WTC11 (cell line): ENCODE measurements around the gene CHST6. TPM values are rescaled to one million over a fixed set of nuclear protein-coding genes. Genes with fewer than 3 reads are reported as not detected.
A peak's percentile ranks its signal among the peaks of the same experiment; 100 is the strongest.

Source experiments
- ATAC-seq: fragments of 200-7000 bp; cut with Tn5 transposase; 2 replicates; pipeline ENCODE4 v1.10.0; 2021; ENCODE audit warnings: mild to moderate bottlenecking, moderate library complexity
- CTCF ChIA-PET: fragments of 300-600 bp; sonication (Branson Sonifier 250); formaldehyde crosslinking; loops from one replicate; lab custom pipeline; 2021; ENCODE audit warnings: antibody characterized with exemption; lab: Charles Lee
- POLR2A ChIA-PET: fragments of 350-600 bp; sonication (Branson Sonifier 250); formaldehyde crosslinking; loops from one replicate; lab custom pipeline; 2021; ENCODE audit warnings: antibody characterized with exemption; lab: Charles Lee
- DNase-seq: peaks from one replicate; pipeline ENCODE4 v3.0.0; 2021; ENCODE audit warnings: low spot score
- H3K27ac Mint-ChIP-seq: 2 replicates; pipeline ENCODE4 v1.8.0; 2021; ENCODE audit warnings: mixed read lengths
- H3K27me3 Mint-ChIP-seq: 2 replicates; pipeline ENCODE4 v1.8.0; 2021; ENCODE audit warnings: low read depth, mild to moderate bottlenecking, moderate library complexity, mixed read lengths
- H3K36me3 Mint-ChIP-seq: 2 replicates; pipeline ENCODE4 v1.8.0; 2021; ENCODE audit warnings: mixed read lengths
- H3K4me1 Mint-ChIP-seq: 2 replicates; pipeline ENCODE4 v1.8.0; 2022; ENCODE audit warnings: mixed read lengths
- H3K4me3 Mint-ChIP-seq: 2 replicates; pipeline ENCODE4 v1.8.0; 2021; ENCODE audit warnings: mild to moderate bottlenecking, moderate library complexity, mixed read lengths
- H3K9me3 Mint-ChIP-seq: 2 replicates; pipeline ENCODE4 v1.8.0; 2021; ENCODE audit warnings: mixed read lengths
- ATF1 ChIP-seq: sonication (generic); formaldehyde crosslinking; IDR thresholded peaks from 2 replicates; pipeline ENCODE4 v1.8.1; 2023; ENCODE audit warnings: mild to moderate bottlenecking, moderate library complexity, missing genetic modification reagents
- CREB1 ChIP-seq: sonication (generic); formaldehyde crosslinking; IDR thresholded peaks from 2 replicates; pipeline ENCODE4 v1.8.0; 2023; ENCODE audit warnings: mild to moderate bottlenecking, missing genetic modification reagents
- ETV6 ChIP-seq: sonication (generic); formaldehyde crosslinking; IDR thresholded peaks from 2 replicates; pipeline ENCODE4 v1.8.1; 2022; ENCODE audit warnings: mild to moderate bottlenecking, missing genetic modification reagents
- FOXK1 ChIP-seq: sonication (generic); formaldehyde crosslinking; IDR thresholded peaks from 2 replicates; pipeline ENCODE4 v1.8.0; 2022; ENCODE audit warnings: mild to moderate bottlenecking, moderate library complexity, missing genetic modification reagents
- FOXP1 ChIP-seq: sonication (generic); formaldehyde crosslinking; IDR thresholded peaks from 2 replicates; pipeline ENCODE4 v1.8.0; 2022; ENCODE audit warnings: missing genetic modification reagents, mild to moderate bottlenecking, moderate library complexity, borderline replicate concordance
- MYBL2 ChIP-seq: sonication (generic); formaldehyde crosslinking; IDR thresholded peaks from 2 replicates; pipeline ENCODE4 v1.8.1; 2023; ENCODE audit warnings: mild to moderate bottlenecking, moderate library complexity, missing genetic modification reagents
- TEAD4 ChIP-seq: sonication (generic); formaldehyde crosslinking; IDR thresholded peaks from 2 replicates; pipeline ENCODE4 v1.8.0; 2022; ENCODE audit warnings: mild to moderate bottlenecking, missing genetic modification reagents
- TP53 ChIP-seq: sonication (generic); formaldehyde crosslinking; IDR thresholded peaks from 2 replicates; pipeline ENCODE4 v1.8.1; 2023; ENCODE audit warnings: mild to moderate bottlenecking, missing genetic modification reagents
- ZNF416 ChIP-seq: fragments of 250-450 bp; sonication (Bioruptor Pico); IDR thresholded peaks from 2 replicates; pipeline ENCODE4 v1.9.0; 2021; ENCODE audit warnings: mild to moderate bottlenecking, inconsistent platforms
- total RNA-seq: library from RNA; stranded (reverse); gene quantifications from 3 replicates; pipeline ENCODE4 v1.2.3, GENCODE V29; 2021
- TF ChIP-seq, protein P1 (sequence below): sonication (generic); formaldehyde crosslinking; IDR thresholded peaks from 2 replicates; pipeline ENCODE4 v1.8.0; 2022; ENCODE audit warnings: mild to moderate bottlenecking, missing genetic modification reagents
- TF ChIP-seq, protein P2 (sequence below): sonication (generic); formaldehyde crosslinking; IDR thresholded peaks from 2 replicates; pipeline ENCODE4 v1.8.1; 2023; ENCODE audit warnings: mild to moderate bottlenecking, missing genetic modification reagents
- TF ChIP-seq, protein P3 (sequence below): sonication (generic); formaldehyde crosslinking; IDR thresholded peaks from 2 replicates; pipeline ENCODE4 v1.8.1; 2023; ENCODE audit warnings: mild to moderate bottlenecking, missing genetic modification reagents, moderate library complexity
- TF ChIP-seq, protein P4 (sequence below): sonication (generic); formaldehyde crosslinking; IDR thresholded peaks from 2 replicates; pipeline ENCODE4 v1.8.0; 2022; ENCODE audit warnings: mild to moderate bottlenecking, missing genetic modification reagents
- TF ChIP-seq, protein P5 (sequence below): sonication (generic); formaldehyde crosslinking; IDR thresholded peaks from 2 replicates; pipeline ENCODE4 v1.8.1; 2022; ENCODE audit warnings: mild to moderate bottlenecking, moderate library complexity, missing genetic modification reagents
- TF ChIP-seq, protein P6 (sequence below): sonication (generic); formaldehyde crosslinking; IDR thresholded peaks from 2 replicates; pipeline ENCODE4 v1.8.0; 2023; ENCODE audit warnings: mild to moderate bottlenecking, missing genetic modification reagents
- TF ChIP-seq, protein P7 (sequence below): sonication (generic); formaldehyde crosslinking; IDR thresholded peaks from 2 replicates; pipeline ENCODE4 v1.8.1; 2023; ENCODE audit warnings: mild to moderate bottlenecking, moderate library complexity, missing genetic modification reagents
- TF ChIP-seq, protein P8 (sequence below): sonication (generic); formaldehyde crosslinking; IDR thresholded peaks from 2 replicates; pipeline ENCODE4 v1.8.1; 2023; ENCODE audit warnings: mild to moderate bottlenecking, missing genetic modification reagents, moderate library complexity
- TF ChIP-seq, protein P9 (sequence below): sonication (generic); formaldehyde crosslinking; IDR thresholded peaks from 2 replicates; pipeline ENCODE4 v1.8.0; 2022; ENCODE audit warnings: mild to moderate bottlenecking, missing genetic modification reagents
- TF ChIP-seq, protein P10 (sequence below): fragments of 250-450 bp; sonication (Bioruptor Pico); IDR thresholded peaks from 2 replicates; pipeline ENCODE4 v1.9.0; 2021; ENCODE audit warnings: mild to moderate bottlenecking

The CHST6 gene
- total RNA-seq, 1 experiment from 2014 or later, result 20.2 TPM

DNA sequence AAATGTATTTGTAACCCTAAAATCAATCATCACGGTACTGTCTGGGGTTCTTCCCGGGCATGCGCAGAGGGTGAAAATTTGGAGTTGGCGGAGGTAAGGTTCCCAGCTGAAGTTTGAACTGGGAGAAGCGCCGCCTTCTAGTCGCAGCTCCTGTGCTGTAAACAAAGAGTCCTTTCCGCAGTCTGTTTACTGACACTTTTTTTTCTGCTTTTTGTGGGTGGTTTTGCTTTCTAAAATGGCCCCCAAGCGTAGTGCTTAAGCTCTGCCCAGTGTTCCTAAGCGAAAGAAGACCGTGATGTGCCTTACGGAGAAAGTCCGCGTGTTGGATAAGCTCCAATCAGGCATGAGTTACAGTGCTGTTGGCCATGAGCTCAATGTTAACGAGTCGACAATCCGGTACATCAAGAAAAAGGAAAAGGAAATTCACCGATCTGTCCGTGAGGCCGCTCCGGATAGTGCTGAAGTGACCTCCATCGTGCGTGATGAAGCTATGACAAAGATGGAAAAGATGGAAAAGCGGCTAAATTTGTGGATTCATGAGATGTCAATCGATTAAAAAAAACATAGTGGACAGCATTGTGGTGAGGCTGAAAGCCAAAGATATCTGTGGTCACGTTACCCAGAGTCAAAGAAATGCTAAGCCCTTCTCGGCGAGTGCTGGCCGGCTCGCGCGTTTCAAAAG is 61.4 kb downstream of the CHST6 start:
- POLR2A ChIA-PET, result interaction anchor here (0.7 to 1.6 kb wide), 7 partner anchors 20 to 189 kb away, joined by 3 to 9 read pairs (median 4); partner anchors contain the start of genes CHST6 and TMEM231

More for the DNA sequence above, 61.4 kb downstream of the CHST6 start:
- peak; percentile 70 for ATAC-seq
- Mint-ChIP-seq H3K27ac (peak overlapping the region; percentile 97), H3K4me3 (peak overlapping the region; percentile 79), H3K9me3 (peaks cover 9% of the 10 kb centered on the region), H3K27me3 (peaks cover 8% of the 10 kb centered on the region), H3K36me3 (peaks cover 12% of the 10 kb centered on the region), H3K4me1 (peaks cover 18% of the 10 kb centered on the region)
- CTCF ChIA-PET, result interaction anchor here (0.9 to 2.9 kb wide), 10 partner anchors 32 to 235 kb away, joined by 3 to 20 read pairs (median 6); partner anchors contain the start of genes ADAT1, CHST6 and TMEM170A
- DNase-seq, result peak; percentile 22
- 0 out of 2 replicates have a peak, but pooled peaks have one; percentile 65 for TF ChIP-seq MYBL2
- TF ChIP-seq, protein P1, sequence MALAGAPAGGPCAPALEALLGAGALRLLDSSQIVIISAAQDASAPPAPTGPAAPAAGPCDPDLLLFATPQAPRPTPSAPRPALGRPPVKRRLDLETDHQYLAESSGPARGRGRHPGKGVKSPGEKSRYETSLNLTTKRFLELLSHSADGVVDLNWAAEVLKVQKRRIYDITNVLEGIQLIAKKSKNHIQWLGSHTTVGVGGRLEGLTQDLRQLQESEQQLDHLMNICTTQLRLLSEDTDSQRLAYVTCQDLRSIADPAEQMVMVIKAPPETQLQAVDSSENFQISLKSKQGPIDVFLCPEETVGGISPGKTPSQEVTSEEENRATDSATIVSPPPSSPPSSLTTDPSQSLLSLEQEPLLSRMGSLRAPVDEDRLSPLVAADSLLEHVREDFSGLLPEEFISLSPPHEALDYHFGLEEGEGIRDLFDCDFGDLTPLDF (CRISPR knock-in tag), result 0 out of 2 replicates have a peak, but pooled peaks have one; percentile 28
- TF ChIP-seq, protein P2, sequence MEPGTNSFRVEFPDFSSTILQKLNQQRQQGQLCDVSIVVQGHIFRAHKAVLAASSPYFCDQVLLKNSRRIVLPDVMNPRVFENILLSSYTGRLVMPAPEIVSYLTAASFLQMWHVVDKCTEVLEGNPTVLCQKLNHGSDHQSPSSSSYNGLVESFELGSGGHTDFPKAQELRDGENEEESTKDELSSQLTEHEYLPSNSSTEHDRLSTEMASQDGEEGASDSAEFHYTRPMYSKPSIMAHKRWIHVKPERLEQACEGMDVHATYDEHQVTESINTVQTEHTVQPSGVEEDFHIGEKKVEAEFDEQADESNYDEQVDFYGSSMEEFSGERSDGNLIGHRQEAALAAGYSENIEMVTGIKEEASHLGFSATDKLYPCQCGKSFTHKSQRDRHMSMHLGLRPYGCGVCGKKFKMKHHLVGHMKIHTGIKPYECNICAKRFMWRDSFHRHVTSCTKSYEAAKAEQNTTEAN (CRISPR knock-in tag), result 0 out of 2 replicates have a peak, but pooled peaks have one; percentile 46
- TF ChIP-seq, protein P3, sequence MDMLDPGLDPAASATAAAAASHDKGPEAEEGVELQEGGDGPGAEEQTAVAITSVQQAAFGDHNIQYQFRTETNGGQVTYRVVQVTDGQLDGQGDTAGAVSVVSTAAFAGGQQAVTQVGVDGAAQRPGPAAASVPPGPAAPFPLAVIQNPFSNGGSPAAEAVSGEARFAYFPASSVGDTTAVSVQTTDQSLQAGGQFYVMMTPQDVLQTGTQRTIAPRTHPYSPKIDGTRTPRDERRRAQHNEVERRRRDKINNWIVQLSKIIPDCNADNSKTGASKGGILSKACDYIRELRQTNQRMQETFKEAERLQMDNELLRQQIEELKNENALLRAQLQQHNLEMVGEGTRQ (CRISPR knock-in tag), result peak; percentile 53; the same call in 1 of the 2 replicates
- TF ChIP-seq, protein P4, sequence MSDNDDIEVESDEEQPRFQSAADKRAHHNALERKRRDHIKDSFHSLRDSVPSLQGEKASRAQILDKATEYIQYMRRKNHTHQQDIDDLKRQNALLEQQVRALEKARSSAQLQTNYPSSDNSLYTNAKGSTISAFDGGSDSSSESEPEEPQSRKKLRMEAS (CRISPR knock-in tag), result peak; percentile 74
- TF ChIP-seq ATF1, result no peak
- 0 out of 2 replicates have a peak, but pooled peaks have one; percentile 25 for TF ChIP-seq TEAD4 (CRISPR knock-in tag)
- TF ChIP-seq, protein P5, sequence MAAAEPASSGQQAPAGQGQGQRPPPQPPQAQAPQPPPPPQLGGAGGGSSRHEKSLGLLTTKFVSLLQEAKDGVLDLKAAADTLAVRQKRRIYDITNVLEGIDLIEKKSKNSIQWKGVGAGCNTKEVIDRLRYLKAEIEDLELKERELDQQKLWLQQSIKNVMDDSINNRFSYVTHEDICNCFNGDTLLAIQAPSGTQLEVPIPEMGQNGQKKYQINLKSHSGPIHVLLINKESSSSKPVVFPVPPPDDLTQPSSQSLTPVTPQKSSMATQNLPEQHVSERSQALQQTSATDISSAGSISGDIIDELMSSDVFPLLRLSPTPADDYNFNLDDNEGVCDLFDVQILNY (CRISPR knock-in tag), result no peak; the same call in 1 of the 2 replicates
- TF ChIP-seq, protein P6, sequence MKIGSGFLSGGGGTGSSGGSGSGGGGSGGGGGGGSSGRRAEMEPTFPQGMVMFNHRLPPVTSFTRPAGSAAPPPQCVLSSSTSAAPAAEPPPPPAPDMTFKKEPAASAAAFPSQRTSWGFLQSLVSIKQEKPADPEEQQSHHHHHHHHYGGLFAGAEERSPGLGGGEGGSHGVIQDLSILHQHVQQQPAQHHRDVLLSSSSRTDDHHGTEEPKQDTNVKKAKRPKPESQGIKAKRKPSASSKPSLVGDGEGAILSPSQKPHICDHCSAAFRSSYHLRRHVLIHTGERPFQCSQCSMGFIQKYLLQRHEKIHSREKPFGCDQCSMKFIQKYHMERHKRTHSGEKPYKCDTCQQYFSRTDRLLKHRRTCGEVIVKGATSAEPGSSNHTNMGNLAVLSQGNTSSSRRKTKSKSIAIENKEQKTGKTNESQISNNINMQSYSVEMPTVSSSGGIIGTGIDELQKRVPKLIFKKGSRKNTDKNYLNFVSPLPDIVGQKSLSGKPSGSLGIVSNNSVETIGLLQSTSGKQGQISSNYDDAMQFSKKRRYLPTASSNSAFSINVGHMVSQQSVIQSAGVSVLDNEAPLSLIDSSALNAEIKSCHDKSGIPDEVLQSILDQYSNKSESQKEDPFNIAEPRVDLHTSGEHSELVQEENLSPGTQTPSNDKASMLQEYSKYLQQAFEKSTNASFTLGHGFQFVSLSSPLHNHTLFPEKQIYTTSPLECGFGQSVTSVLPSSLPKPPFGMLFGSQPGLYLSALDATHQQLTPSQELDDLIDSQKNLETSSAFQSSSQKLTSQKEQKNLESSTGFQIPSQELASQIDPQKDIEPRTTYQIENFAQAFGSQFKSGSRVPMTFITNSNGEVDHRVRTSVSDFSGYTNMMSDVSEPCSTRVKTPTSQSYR, result no peak
- TF ChIP-seq FOXP1 (CRISPR knock-in tag), result peak; percentile 42; the same call in 1 of the 2 replicates
- peak; percentile 62; the same call in 1 of the 2 replicates for TF ChIP-seq CREB1 (CRISPR knock-in tag)
- TF ChIP-seq, protein P7, sequence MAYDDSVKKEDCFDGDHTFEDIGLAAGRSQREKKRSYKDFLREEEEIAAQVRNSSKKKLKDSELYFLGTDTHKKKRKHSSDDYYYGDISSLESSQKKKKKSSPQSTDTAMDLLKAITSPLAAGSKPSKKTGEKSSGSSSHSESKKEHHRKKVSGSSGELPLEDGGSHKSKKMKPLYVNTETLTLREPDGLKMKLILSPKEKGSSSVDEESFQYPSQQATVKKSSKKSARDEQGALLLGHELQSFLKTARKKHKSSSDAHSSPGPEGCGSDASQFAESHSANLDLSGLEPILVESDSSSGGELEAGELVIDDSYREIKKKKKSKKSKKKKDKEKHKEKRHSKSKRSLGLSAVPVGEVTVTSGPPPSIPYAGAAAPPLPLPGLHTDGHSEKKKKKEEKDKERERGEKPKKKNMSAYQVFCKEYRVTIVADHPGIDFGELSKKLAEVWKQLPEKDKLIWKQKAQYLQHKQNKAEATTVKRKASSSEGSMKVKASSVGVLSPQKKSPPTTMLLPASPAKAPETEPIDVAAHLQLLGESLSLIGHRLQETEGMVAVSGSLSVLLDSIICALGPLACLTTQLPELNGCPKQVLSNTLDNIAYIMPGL (CRISPR knock-in tag), result no peak
- 0 out of 2 replicates have a peak, but pooled peaks have one; percentile 27 for TF ChIP-seq TP53
- TF ChIP-seq ETV6 (CRISPR knock-in tag), result 0 out of 2 replicates have a peak, but pooled peaks have one; percentile 24
- TF ChIP-seq ZNF416 (CRISPR knock-in tag), result no peak
- TF ChIP-seq, protein P8, sequence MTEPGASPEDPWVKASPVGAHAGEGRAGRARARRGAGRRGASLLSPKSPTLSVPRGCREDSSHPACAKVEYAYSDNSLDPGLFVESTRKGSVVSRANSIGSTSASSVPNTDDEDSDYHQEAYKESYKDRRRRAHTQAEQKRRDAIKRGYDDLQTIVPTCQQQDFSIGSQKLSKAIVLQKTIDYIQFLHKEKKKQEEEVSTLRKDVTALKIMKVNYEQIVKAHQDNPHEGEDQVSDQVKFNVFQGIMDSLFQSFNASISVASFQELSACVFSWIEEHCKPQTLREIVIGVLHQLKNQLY (CRISPR knock-in tag), result no peak
- TF ChIP-seq, protein P9, sequence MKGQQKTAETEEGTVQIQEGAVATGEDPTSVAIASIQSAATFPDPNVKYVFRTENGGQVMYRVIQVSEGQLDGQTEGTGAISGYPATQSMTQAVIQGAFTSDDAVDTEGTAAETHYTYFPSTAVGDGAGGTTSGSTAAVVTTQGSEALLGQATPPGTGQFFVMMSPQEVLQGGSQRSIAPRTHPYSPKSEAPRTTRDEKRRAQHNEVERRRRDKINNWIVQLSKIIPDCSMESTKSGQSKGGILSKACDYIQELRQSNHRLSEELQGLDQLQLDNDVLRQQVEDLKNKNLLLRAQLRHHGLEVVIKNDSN, result no peak
- no peak; the same call in 1 of the 2 replicates for TF ChIP-seq FOXK1 (CRISPR knock-in tag)
- TF ChIP-seq, protein P10, sequence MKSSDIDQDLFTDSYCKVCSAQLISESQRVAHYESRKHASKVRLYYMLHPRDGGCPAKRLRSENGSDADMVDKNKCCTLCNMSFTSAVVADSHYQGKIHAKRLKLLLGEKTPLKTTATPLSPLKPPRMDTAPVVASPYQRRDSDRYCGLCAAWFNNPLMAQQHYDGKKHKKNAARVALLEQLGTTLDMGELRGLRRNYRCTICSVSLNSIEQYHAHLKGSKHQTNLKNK (CRISPR knock-in tag), result no peak
